ENCODE measurements around the gene SLC38A10. TPM values are rescaled to one million over a fixed set of nuclear protein-coding genes. Genes with fewer than 3 reads are reported as not detected.
A peak's percentile ranks its signal among the peaks of the same experiment; 100 is the strongest.

SLC38A10 gene
- total and polyA plus RNA-seq, 2 of the 4 experiments (the other 2 are of a cell fraction), result 12.7 to 46.7 TPM

GRCh38 chr17:81246679-81247338, 48.3 kb downstream of the SLC38A10 start:
- Histone ChIP-seq H3K79me1 (ENCODE audit: low read depth in 1 of 2, low read length in 2 of 2) (peaks cover 0 to 28% of the 10 kb centered on the region in 2 experiments; a peak in 3 of 4 replicates), H3K9ac (ENCODE audit: low read depth, low read length) (no peak overlapping the region), H2BK5ac (ENCODE audit: low read depth, low read length, poor library complexity, severe bottlenecking) (no peak overlapping the region), H3K4me2 (ENCODE audit: low read depth, low read length) (no peak overlapping the region), H2BK120ac (ENCODE audit: low read depth, low read length) (no peak overlapping the region), H2AFZ (replicated peaks; ENCODE audit: low read length, poor library complexity) (no peak overlapping the region), H3K14ac (replicated peaks; ENCODE audit: low read depth, low read length) (no peak overlapping the region), H3K9me3 (ENCODE audit: control insufficient read depth, insufficient read depth, low read length) (no peaks in the 10 kb centered on the region), H3K56ac (ENCODE audit: extremely low read depth, insufficient read depth, low read length) (no peak overlapping the region), H3K4me3 (ENCODE audit: insufficient read depth, low read depth, low read length) (no peak overlapping the region), H3K4me1 (ENCODE audit: control insufficient read depth, insufficient read depth, low read length) (peaks cover 7% of the 10 kb centered on the region), H2BK20ac (ENCODE audit: low read depth, low read length) (no peak overlapping the region), H3K18ac (ENCODE audit: low read depth, low read length) (no peak overlapping the region), H2AK9ac (replicated peaks; ENCODE audit: low read depth, low read length, poor library complexity) (peak overlapping the region; percentile 26), H3K23ac (ENCODE audit: low read depth, low read length) (no peak overlapping the region), H3K36me3 (ENCODE audit: control insufficient read depth, insufficient read depth, low read length) (peaks cover 23% of the 10 kb centered on the region), H3K27ac (ENCODE audit: insufficient read depth, low read length) (no peak overlapping the region), H4K91ac (ENCODE audit: insufficient read depth, low read depth, low read length) (no peak overlapping the region), H3K4ac (ENCODE audit: low read depth, low read length) (no peak overlapping the region), H2AK5ac (ENCODE audit: low read depth, low read length) (no peak overlapping the region), H2BK15ac (ENCODE audit: low read depth, low read length) (no peak overlapping the region), H4K8ac (ENCODE audit: low read depth in 2 of 2, low read length in 2 of 2) (no peak overlapping the region), H4K5ac (ENCODE audit: low read depth, low read length) (no peak overlapping the region), H3K9me1 (ENCODE audit: insufficient read depth, low read length) (0 out of 2 replicates have a peak, but pooled peaks cover 3% of the 10 kb centered on the region), H3K27me3 (ENCODE audit: control insufficient read depth, insufficient read depth, low read length) (no peaks in the 10 kb centered on the region), H4K20me1 (ENCODE audit: insufficient read depth, low read length) (peaks cover 22% of the 10 kb centered on the region)
- ChIA-PET POLR2A (ENCODE audit: unreplicated experiment) (no interaction called here), CTCF (no interaction called here)
- intact Hi-C loops (cut with micrococcal nuclease) (no loop called here), dilution Hi-C loops (cut with HindIII; ENCODE audit: low sequenced_read_pairs, unreplicated experiment) (no loop called here), in situ Hi-C loops (cut with MboI; ENCODE audit: low sequenced_read_pairs) (no loop called here)
- ATAC-seq (ENCODE audit: low read depth) (no peak), DNase-seq (no peak)
- BruUV-seq (replicated peaks), result no TSS peak
- TF ChIP-seq RAD21 (IDR thresholded peaks at IDR 0.05; ENCODE audit: low read length), result no peak
- no peak for TF ChIP-seq CEBPB (IDR thresholded peaks at IDR 0.05; ENCODE audit: low read depth, low read length)
- TF ChIP-seq USF2 (IDR thresholded peaks at IDR 0.05; ENCODE audit: low read depth, low read length), result no peak
- TF ChIP-seq, protein P1, sequence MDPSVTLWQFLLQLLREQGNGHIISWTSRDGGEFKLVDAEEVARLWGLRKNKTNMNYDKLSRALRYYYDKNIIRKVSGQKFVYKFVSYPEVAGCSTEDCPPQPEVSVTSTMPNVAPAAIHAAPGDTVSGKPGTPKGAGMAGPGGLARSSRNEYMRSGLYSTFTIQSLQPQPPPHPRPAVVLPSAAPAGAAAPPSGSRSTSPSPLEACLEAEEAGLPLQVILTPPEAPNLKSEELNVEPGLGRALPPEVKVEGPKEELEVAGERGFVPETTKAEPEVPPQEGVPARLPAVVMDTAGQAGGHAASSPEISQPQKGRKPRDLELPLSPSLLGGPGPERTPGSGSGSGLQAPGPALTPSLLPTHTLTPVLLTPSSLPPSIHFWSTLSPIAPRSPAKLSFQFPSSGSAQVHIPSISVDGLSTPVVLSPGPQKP (IDR thresholded peaks at IDR 0.05; ENCODE audit: borderline replicate concordance, low read depth, low read length), result no peak
- TF ChIP-seq CHD1 (IDR thresholded peaks at IDR 0.05; ENCODE audit: low read depth, low read length), result no peak
- TF ChIP-seq MXI1 (IDR thresholded peaks at IDR 0.05; ENCODE audit: borderline replicate concordance, low read depth, low read length), result no peak
- TF ChIP-seq, protein P2, sequence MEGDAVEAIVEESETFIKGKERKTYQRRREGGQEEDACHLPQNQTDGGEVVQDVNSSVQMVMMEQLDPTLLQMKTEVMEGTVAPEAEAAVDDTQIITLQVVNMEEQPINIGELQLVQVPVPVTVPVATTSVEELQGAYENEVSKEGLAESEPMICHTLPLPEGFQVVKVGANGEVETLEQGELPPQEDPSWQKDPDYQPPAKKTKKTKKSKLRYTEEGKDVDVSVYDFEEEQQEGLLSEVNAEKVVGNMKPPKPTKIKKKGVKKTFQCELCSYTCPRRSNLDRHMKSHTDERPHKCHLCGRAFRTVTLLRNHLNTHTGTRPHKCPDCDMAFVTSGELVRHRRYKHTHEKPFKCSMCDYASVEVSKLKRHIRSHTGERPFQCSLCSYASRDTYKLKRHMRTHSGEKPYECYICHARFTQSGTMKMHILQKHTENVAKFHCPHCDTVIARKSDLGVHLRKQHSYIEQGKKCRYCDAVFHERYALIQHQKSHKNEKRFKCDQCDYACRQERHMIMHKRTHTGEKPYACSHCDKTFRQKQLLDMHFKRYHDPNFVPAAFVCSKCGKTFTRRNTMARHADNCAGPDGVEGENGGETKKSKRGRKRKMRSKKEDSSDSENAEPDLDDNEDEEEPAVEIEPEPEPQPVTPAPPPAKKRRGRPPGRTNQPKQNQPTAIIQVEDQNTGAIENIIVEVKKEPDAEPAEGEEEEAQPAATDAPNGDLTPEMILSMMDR (conservative IDR thresholded peaks at IDR 0.05; ENCODE audit: low read depth, low read length), result no peak
- no peak for TF ChIP-seq NFE2L2 (IDR thresholded peaks at IDR 0.05; ENCODE audit: low read depth, low read length)
- WGBS, 2 experiments (ENCODE audit: extremely low coverage in 2 of 2, insufficient read length in 1 of 2), result 95% methylated on average over 24 of the region's 28 CpGs; no CpG with 5 or more reads in 1 of the 2 experiments

All from IMR-90 (cell line).